K562 (cell line): ENCODE results near the gene TMBIM4. TPM values are rescaled to one million over a fixed set of nuclear protein-coding genes. Genes with fewer than 3 reads are reported as not detected.

Source experiments
- ATAC-seq: fragments of 200-7000 bp; cut with Tn5 transposase; 3 replicates; pipeline ENCODE4 v1.9.1; 2020; ENCODE audit warnings: moderate library complexity
- BruUV-seq: library from RNA; stranded (reverse); fragments of 400-500 nt; replicated peaks from 2 replicates; lab custom pipeline; 2021; lab: Mats Ljungman, UMichigan
- CTCF ChIA-PET: fragments of 300-600 bp; formaldehyde crosslinking; extraction: SDS; loops from one replicate; lab custom pipeline; 2021; ENCODE audit warnings: low intra/inter-chr PET ratio; lab: Yijun Ruan, JAX
- POLR2A ChIA-PET: fragments of 300-600, 350-650 bp; sonication (Branson Sonifier 250); formaldehyde crosslinking; extraction: SDS; loops from one replicate; lab custom pipeline; 2021; ENCODE audit warnings: antibody characterized with exemption, inconsistent platforms; lab: Yijun Ruan, JAX
- DNase-seq, 4 experiments: peaks; one replicate each; pipeline versions ENCODE4 v3.0.0 to v3.0.0-alpha.2; 2011 to 2018; ENCODE audit warnings: low spot score in 3 of 4, mixed read lengths in 3 of 4; ENCODE audit errors: extremely low read depth in 1 of 4
- FAIRE-seq: peaks from 2 replicates; lab custom pipeline; 2011; peaks lifted over from hg19 to GRCh38; lab: Jason Lieb, UNC
- H2AFZ ChIP-seq: 2 replicates; pipeline ENCODE4 v1.6.0; 2011; ENCODE audit warnings: low read depth, low read length, control low read depth, inconsistent platforms
- H3K27ac ChIP-seq: fragments of 200-600 bp; 3 replicates; pipeline ENCODE4 v1.8.0; 2011; ENCODE audit warnings: low read depth, mild to moderate bottlenecking, control low read depth, inconsistent platforms, low read length, moderate library complexity, mixed read lengths; ENCODE audit errors: extremely low read depth
- H3K27me3 ChIP-seq, 2 experiments: fragments of 300-600 bp in 1 of 2; 2 replicates in 1 of 2; 3 replicates in 1 of 2; pipeline versions ENCODE4 v1.6.0 to v1.8.0; 2011; ENCODE audit warnings: inconsistent platforms in 2 of 2, low read length in 2 of 2, mild to moderate bottlenecking in 1 of 2, mixed read lengths in 1 of 2, moderate library complexity in 1 of 2; ENCODE audit not compliant: control insufficient read depth in 2 of 2, insufficient read depth in 2 of 2
- H3K36me3 ChIP-seq: fragments of 300-600 bp; 3 replicates; pipeline ENCODE4 v1.8.0; 2011; ENCODE audit warnings: mild to moderate bottlenecking, low read length, inconsistent platforms; ENCODE audit not compliant: control insufficient read depth, insufficient read depth
- H3K4me1 ChIP-seq, 2 experiments: fragments of 200-600 bp in 1 of 2; replicated peaks in 1 of 2; 2 replicates in 1 of 2; 3 replicates in 1 of 2; pipeline versions ENCODE4 v1.5.1 to v1.8.0; 2011; ENCODE audit warnings: inconsistent platforms in 2 of 2, low read length in 2 of 2, mild to moderate bottlenecking in 1 of 2, mixed read lengths in 1 of 2, moderate library complexity in 1 of 2; ENCODE audit not compliant: control insufficient read depth in 2 of 2, insufficient read depth in 2 of 2
- H3K4me2 ChIP-seq: 2 replicates; pipeline ENCODE4 v1.6.1; 2011; ENCODE audit warnings: low read length, control low read depth, inconsistent platforms, mixed read lengths; ENCODE audit not compliant: insufficient read depth
- H3K4me3 ChIP-seq: fragments of 200-600 bp; sonication (generic), shearing (Covaris generic); 2 replicates; pipeline ENCODE4 v1.5.1; 2016; ENCODE audit warnings: control low read depth, inconsistent platforms
- H3K79me2 ChIP-seq: fragments of 200-600 bp; 3 replicates; pipeline ENCODE4 v1.8.0; 2011; ENCODE audit warnings: low read length, inconsistent platforms; ENCODE audit not compliant: control insufficient read depth, insufficient read depth
- H3K9ac ChIP-seq, 2 experiments: 2 replicates each; pipeline versions ENCODE4 v1.6.0 to v1.6.1; 2011; ENCODE audit warnings: low read depth in 2 of 2, low read length in 2 of 2, control low read depth in 1 of 2, inconsistent platforms in 1 of 2, mild to moderate bottlenecking in 1 of 2, mixed read lengths in 1 of 2; ENCODE audit not compliant: insufficient read depth in 1 of 2
- H3K9me1 ChIP-seq: one replicate; pipeline ENCODE4 v1.6.0; 2011; ENCODE audit warnings: inconsistent platforms, mild to moderate bottlenecking, low read length, moderate library complexity; ENCODE audit not compliant: control insufficient read depth, insufficient read depth
- H3K9me3 ChIP-seq: replicated peaks from 2 replicates; pipeline ENCODE4 v1.5.1; 2011; ENCODE audit warnings: low read depth, low read length, inconsistent platforms; ENCODE audit not compliant: control insufficient read depth, insufficient read depth
- H4K20me1 ChIP-seq: replicated peaks from 2 replicates; pipeline ENCODE4 v1.6.1; 2011; ENCODE audit warnings: low read length, inconsistent platforms, mixed read lengths; ENCODE audit not compliant: control insufficient read depth, insufficient read depth
- ATF2 ChIP-seq: sonication (generic); formaldehyde crosslinking; IDR thresholded peaks from 2 replicates; pipeline ENCODE4 v1.8.1; 2022; ENCODE audit warnings: missing genetic modification reagents
- BACH1 ChIP-seq: fragments of 200-800 bp; sonication (Bioruptor generic); IDR thresholded peaks from 2 replicates; pipeline ENCODE4 v1.6.1; 2016; ENCODE audit warnings: missing genetic modification characterization, missing compliant biosample characterization
- CHD2 ChIP-seq: IDR thresholded peaks from 2 replicates; pipeline ENCODE4 v1.6.1; 2011; ENCODE audit warnings: low read depth, low read length
- FUS ChIP-seq: fragments of 200-400 bp; formaldehyde crosslinking; optimal IDR thresholded peaks from 2 replicates; pipeline ENCODE3; 2017; ENCODE audit warnings: low read depth, low read length
- HIVEP1 ChIP-seq: fragments of 250-450 bp; sonication (Bioruptor Pico); IDR thresholded peaks from 2 replicates; pipeline ENCODE4 v1.4.0; 2020; ENCODE audit warnings: mild to moderate bottlenecking
- HLTF ChIP-seq: fragments of 450-650 bp; IDR thresholded peaks from 2 replicates; pipeline ENCODE4 v1.6.1; 2016
- JUNB ChIP-seq: fragments of 450-650 bp; formaldehyde crosslinking; conservative IDR thresholded peaks from 2 replicates; pipeline ENCODE4 v1.4.0; 2020; ENCODE audit warnings: mild to moderate bottlenecking
- RAD21 ChIP-seq, 2 experiments: fragments of 250-450 bp in 1 of 2; fragments of 450-650 bp in 1 of 2; sonication (Bioruptor Pico) in 1 of 2; formaldehyde crosslinking in 1 of 2; IDR thresholded peaks in 1 of 2; conservative IDR thresholded peaks in 1 of 2; 2 replicates each; pipeline versions ENCODE4 v1.4.0 to v1.8.0; 2020 to 2022; ENCODE audit warnings: mild to moderate bottlenecking in 2 of 2, moderate library complexity in 1 of 2
- RBM25 ChIP-seq: fragments of 200-400 bp; formaldehyde crosslinking; IDR thresholded peaks from 2 replicates; pipeline ENCODE4 v1.6.1; 2018; ENCODE audit warnings: low read length, low read depth, moderate library complexity; ENCODE audit not compliant: severe bottlenecking
- WHSC1 ChIP-seq: IDR thresholded peaks from one replicate; pipeline ENCODE4 v1.6.1; 2012; ENCODE audit warnings: low read length, control low read depth, inconsistent platforms
- ZNF695 ChIP-seq: fragments of 450-650 bp; formaldehyde crosslinking; IDR thresholded peaks from 2 replicates; pipeline ENCODE4 v1.4.0; 2020; ENCODE audit warnings: mild to moderate bottlenecking, moderate library complexity
- WGBS: fragments of 100-300 bp; shearing (Covaris generic); methylation state at CpG from one replicate; pipeline ENCODE4 v1.1.6; 2016; ENCODE audit warnings: low coverage, mixed read lengths; ENCODE audit not compliant: insufficient coverage; ENCODE audit errors: missing lambda C conversion rate; 5-methylcytosine and 5-hydroxymethylcytosine counted together
- in situ Hi-C: fragments of 300-500 bp; cut with MboI; formaldehyde crosslinking; loops from 4 replicates; pipeline ENCODE4 v1.15.0; 2018; ENCODE audit warnings: inconsistent platforms, mixed read lengths
- intact Hi-C: fragments of 100-400 bp; cut with micrococcal nuclease; formaldehyde crosslinking; loops from 2 replicates; pipeline ENCODE4 v1.14.2; 2022
- polyA plus RNA-seq, 8 experiments: library from polyadenylated mRNA; depleted of rRNA in 4 of 8; stranded (reverse) in 5 of 8; unstranded in 3 of 8; fragments of >200 nt; fragmentation: Nextera tagmentation in 2 of 8; fragmentation: Illumina TruSeq in 1 of 8; extraction: Ambion mirVana in 2 of 8; extraction: Trizol in 1 of 8; gene quantifications; 2 replicates each; pipeline versions ENCODE4 v1.2.1 to v1.2.3, GENCODE V29; 2011 to 2014; ENCODE audit warnings: inconsistent platforms in 1 of 8, missing spikeins in 1 of 8
- total RNA-seq, 7 experiments: library from RNA; depleted of rRNA in 6 of 7; stranded (reverse); fragments of >200 nt in 6 of 7; fragmentation: Illumina TruSeq in 2 of 7; extraction: Trizol in 2 of 7; gene quantifications; 2 replicates each; pipeline versions ENCODE4 v1.2.1 to v1.2.3, GENCODE V29; 2011 to 2021; ENCODE audit warnings: low replicate concordance in 1 of 7
- TF ChIP-seq, protein P1 (sequence below): sonication (generic); formaldehyde crosslinking; IDR thresholded peaks from 2 replicates; pipeline ENCODE4 v1.8.0; 2023; ENCODE audit warnings: mild to moderate bottlenecking, missing genetic modification reagents

The TMBIM4 gene
- total and polyA plus RNA-seq, 9 of the 15 experiments (the other 6 are each of a cell fraction or from before 2014, with no cell fraction given): 18.6 to 272 (median 50.0) TPM

- TF ChIP-seq, protein P1, sequence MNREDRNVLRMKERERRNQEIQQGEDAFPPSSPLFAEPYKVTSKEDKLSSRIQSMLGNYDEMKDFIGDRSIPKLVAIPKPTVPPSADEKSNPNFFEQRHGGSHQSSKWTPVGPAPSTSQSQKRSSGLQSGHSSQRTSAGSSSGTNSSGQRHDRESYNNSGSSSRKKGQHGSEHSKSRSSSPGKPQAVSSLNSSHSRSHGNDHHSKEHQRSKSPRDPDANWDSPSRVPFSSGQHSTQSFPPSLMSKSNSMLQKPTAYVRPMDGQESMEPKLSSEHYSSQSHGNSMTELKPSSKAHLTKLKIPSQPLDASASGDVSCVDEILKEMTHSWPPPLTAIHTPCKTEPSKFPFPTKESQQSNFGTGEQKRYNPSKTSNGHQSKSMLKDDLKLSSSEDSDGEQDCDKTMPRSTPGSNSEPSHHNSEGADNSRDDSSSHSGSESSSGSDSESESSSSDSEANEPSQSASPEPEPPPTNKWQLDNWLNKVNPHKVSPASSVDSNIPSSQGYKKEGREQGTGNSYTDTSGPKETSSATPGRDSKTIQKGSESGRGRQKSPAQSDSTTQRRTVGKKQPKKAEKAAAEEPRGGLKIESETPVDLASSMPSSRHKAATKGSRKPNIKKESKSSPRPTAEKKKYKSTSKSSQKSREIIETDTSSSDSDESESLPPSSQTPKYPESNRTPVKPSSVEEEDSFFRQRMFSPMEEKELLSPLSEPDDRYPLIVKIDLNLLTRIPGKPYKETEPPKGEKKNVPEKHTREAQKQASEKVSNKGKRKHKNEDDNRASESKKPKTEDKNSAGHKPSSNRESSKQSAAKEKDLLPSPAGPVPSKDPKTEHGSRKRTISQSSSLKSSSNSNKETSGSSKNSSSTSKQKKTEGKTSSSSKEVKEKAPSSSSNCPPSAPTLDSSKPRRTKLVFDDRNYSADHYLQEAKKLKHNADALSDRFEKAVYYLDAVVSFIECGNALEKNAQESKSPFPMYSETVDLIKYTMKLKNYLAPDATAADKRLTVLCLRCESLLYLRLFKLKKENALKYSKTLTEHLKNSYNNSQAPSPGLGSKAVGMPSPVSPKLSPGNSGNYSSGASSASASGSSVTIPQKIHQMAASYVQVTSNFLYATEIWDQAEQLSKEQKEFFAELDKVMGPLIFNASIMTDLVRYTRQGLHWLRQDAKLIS (CRISPR knock-in tag): no peak
- no peak for TF ChIP-seq ATF2
Observed at GRCh38 chr12:66117242-66117641, 52.6 kb downstream of the TMBIM4 start (continued).

DNA sequence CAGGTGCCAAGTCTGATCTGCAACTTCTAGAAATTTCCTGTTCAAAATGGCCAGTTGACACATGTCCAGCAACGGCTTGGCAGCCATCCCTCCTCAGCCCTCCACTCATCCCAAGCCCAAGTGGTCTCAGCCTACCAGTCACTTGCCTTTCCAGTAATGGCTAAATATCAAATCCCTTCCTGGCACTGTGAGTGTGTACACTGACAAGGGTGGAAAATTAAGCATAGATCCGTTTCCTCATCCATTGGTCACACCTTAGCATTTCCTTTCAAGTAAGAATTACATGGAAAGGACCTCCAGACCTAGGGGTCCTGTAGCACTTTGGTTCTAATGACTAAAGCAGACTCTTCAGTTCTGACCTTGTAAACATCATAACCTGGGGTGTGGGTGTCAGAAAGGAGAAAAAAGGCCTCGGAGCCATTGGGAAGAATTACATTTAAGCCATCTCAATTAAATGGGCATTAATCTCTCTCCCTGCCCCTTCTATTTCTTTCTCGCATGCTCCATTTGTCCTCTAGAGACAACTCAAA is 54.7 kb downstream of the TMBIM4 start:
- 10% methylated on average over 4 of the region's 4 CpGs for WGBS
- Histone ChIP-seq H3K4me1 (no peaks in the 10 kb centered on the region), H3K79me2 (no peaks in the 10 kb centered on the region), H3K4me2 (no peak overlapping the region), H3K27ac (no peak overlapping the region), H3K9me1 (no peaks in the 10 kb centered on the region), H3K27me3 (no peaks in the 10 kb centered on the region), H3K36me3 (peaks cover 2% of the 10 kb centered on the region; the same call in 1 of the 3 replicates), H3K4me3 (no peak overlapping the region), H3K9me3 (no peaks in the 10 kb centered on the region), H4K20me1 (no peaks in the 10 kb centered on the region), H3K9ac (no peak overlapping the region), H2AFZ (no peak overlapping the region)
- BruUV-seq: no TSS peak
- no peak for TF ChIP-seq RBM25
- no peak for TF ChIP-seq WHSC1
- no peak for TF ChIP-seq HLTF
- no peak for TF ChIP-seq BACH1 (tag)
- TF ChIP-seq FUS: no peak
- no peak for TF ChIP-seq CHD2
- no peak for TF ChIP-seq HIVEP1 (CRISPR knock-in tag)
- TF ChIP-seq JUNB: no peak
- no peak for TF ChIP-seq RAD21 (CRISPR knock-in tag; conservative IDR thresholded peaks at IDR 0.05 in 1 of 2, IDR thresholded peaks at IDR 0.05 in 1 of 2)
- TF ChIP-seq ZNF695 (CRISPR knock-in tag): no peak
- in situ Hi-C loops (no loop called here), intact Hi-C loops (no loop called here)
- CTCF ChIA-PET: no interaction called here
- ATAC-seq: no peak
- FAIRE-seq: no peak
- no peak for DNase-seq
- POLR2A ChIA-PET: interaction anchor here (0.7 kb wide), 1 partner anchor 18 kb away, joined by 3 read pairs; no protein-coding TSS in a partner anchor
